ENCODE measurements around the gene ST6GALNAC3. TPM values are rescaled to one million over a fixed set of nuclear protein-coding genes. Genes with fewer than 3 reads are reported as not detected.

The ST6GALNAC3 gene
- total RNA-seq, 1 experiment from 2014 or later = 2.2 TPM

DNA sequence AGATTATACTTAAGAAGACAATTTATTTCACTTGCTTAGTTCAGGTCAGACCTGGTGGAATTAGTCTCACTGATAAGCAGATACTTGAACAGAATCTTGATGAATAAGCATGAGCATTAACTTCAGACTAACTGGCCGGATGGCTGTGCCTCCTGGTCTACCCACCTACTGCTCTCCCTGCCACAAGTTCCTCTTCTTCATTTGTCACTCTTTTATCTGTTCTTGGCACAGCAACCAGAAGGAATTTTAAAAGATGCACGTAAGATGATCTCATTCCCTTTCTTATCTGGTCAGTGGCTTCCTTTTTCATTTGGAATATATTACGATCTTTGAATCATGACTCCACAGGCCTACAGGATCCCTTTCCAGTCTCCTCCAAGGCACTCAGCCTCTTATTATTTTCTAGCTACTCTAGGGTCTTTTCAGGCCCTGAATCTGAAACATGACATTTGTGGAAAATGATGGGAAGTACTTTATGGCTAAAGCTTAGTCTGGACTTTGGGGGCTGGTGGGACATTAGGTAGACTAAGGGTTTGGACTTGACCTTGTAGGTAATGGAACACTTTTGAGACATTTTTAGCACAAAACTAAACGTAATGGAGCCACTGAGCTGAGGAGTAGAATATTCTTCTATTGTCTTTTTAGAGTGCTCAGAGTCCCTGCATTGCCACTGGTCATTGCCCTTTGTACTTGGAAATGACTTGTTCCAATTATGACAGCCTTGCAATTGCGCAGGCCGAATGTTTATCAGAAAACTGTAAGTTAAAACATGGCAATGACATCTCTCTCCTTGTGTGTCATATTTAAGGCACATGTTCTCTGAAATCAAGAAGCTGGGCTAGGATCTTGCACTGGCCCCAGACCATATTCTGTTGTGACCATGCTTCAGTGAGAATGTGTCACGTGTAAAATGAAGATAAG is 16.0 kb downstream of the ST6GALNAC3 start (continued):
- TF ChIP-seq RAD21 (IDR thresholded peaks at IDR 0.05; ENCODE audit: low read depth) (no peak), YY1 (IDR thresholded peaks at IDR 0.05; ENCODE audit: extremely low read depth, insufficient replicate concordance, low read depth, low read length) (no peak), FOSL1 (IDR thresholded peaks at IDR 0.05; ENCODE audit: low read depth) (no peak), ELF1 (IDR thresholded peaks at IDR 0.05; ENCODE audit: borderline replicate concordance, low read depth) (no peak), ZFX (IDR thresholded peaks at IDR 0.05) (no peak)
- TF ChIP-seq, protein P1, sequence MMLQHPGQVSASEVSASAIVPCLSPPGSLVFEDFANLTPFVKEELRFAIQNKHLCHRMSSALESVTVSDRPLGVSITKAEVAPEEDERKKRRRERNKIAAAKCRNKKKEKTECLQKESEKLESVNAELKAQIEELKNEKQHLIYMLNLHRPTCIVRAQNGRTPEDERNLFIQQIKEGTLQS (IDR thresholded peaks at IDR 0.05) = no peak
- TF ChIP-seq, protein P2, sequence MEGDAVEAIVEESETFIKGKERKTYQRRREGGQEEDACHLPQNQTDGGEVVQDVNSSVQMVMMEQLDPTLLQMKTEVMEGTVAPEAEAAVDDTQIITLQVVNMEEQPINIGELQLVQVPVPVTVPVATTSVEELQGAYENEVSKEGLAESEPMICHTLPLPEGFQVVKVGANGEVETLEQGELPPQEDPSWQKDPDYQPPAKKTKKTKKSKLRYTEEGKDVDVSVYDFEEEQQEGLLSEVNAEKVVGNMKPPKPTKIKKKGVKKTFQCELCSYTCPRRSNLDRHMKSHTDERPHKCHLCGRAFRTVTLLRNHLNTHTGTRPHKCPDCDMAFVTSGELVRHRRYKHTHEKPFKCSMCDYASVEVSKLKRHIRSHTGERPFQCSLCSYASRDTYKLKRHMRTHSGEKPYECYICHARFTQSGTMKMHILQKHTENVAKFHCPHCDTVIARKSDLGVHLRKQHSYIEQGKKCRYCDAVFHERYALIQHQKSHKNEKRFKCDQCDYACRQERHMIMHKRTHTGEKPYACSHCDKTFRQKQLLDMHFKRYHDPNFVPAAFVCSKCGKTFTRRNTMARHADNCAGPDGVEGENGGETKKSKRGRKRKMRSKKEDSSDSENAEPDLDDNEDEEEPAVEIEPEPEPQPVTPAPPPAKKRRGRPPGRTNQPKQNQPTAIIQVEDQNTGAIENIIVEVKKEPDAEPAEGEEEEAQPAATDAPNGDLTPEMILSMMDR (IDR thresholded peaks at IDR 0.05 in 2 of 3, conservative IDR thresholded peaks at IDR 0.05 in 1 of 3; ENCODE audit: borderline replicate concordance in 1 of 3, insufficient read depth in 1 of 3, low read depth in 2 of 3, low read length in 2 of 3) = no peak

DNA sequence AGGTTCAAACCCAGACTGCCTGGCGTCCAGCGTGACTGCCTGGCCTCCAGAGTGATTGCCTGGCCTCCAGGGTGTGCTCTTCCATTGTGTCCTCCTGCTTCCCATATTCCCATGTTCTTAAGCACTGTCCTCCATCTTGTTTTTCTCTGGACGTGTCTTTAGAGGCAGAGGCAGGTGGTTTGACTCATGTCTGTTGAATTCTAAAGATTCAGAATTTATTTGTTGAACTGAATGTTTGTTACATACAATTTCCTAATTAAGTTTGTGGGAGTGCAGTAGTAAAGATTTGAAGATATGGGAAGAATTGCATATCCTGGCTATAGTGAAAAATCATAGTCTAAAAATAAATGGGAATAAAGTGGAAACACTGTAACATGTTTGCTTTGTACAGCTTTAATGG is 18.3 kb downstream of the ST6GALNAC3 start:
- no peak overlapping the region for H3K27ac ChIP-seq (ENCODE audit: low read depth, low read length)
- no peaks in the 10 kb centered on the region for H4K20me1 ChIP-seq (ENCODE audit: insufficient read depth)
- no TSS peak for BruUV-seq (replicated peaks)
- no peaks in the 10 kb centered on the region for H3K4me1 ChIP-seq (ENCODE audit: control insufficient read depth in 1 of 2, insufficient read depth in 2 of 2, low read length in 2 of 2)
- RAD21 ChIA-PET (ENCODE audit: low non-redundant PET in 1 of 2, low total read pairs in 2 of 2, uncharacterized antibody in 2 of 2, unreplicated experiment in 2 of 2) = no interaction called here
- no peak overlapping the region for H3K4me2 ChIP-seq (ENCODE audit: low read length)
- H2AFZ ChIP-seq (ENCODE audit: low read depth, low read length, poor library complexity, severe bottlenecking) = no peak overlapping the region
- H3K9me3 ChIP-seq (ENCODE audit: control insufficient read depth in 1 of 2, insufficient read depth in 1 of 2, low read depth in 1 of 2, low read length in 2 of 2) = no peaks in the 10 kb centered on the region
- POLR2A ChIA-PET = no interaction called here
- H3K9me2 ChIP-seq (ENCODE audit: insufficient read depth) = no peaks in the 10 kb centered on the region
- no peaks in the 10 kb centered on the region for H3K27me3 ChIP-seq (ENCODE audit: insufficient read depth, low read length)
- ATAC-seq = no peak
- no peak overlapping the region for H3K9ac ChIP-seq (ENCODE audit: low read length)
- CTCF ChIA-PET = no interaction called here
- intact Hi-C loops (cut with micrococcal nuclease) = no loop called here
- no peaks in the 10 kb centered on the region for H3K36me3 ChIP-seq (ENCODE audit: control insufficient read depth in 1 of 2, insufficient read depth in 2 of 2, low read length in 2 of 2)
- no peak for DNase-seq (ENCODE audit: low read depth, low spot score)
- no peaks in the 10 kb centered on the region for H3K79me2 ChIP-seq (ENCODE audit: insufficient read depth, low read length)
- no peak overlapping the region for H3K4me3 ChIP-seq (replicated peaks in 1 of 2; ENCODE audit: low read depth in 1 of 2, low read length in 2 of 2)
- TF ChIP-seq EZH2phosphoT487 (IDR thresholded peaks at IDR 0.05; ENCODE audit: borderline replicate concordance) = no peak
- no peak for TF ChIP-seq EGR1 (IDR thresholded peaks at IDR 0.05; ENCODE audit: low read depth)
- TF ChIP-seq SIN3A (IDR thresholded peaks at IDR 0.05; ENCODE audit: low read depth) = no peak
- no peak for TF ChIP-seq CBX3 (IDR thresholded peaks at IDR 0.05; ENCODE audit: low read depth)
- no peak for TF ChIP-seq YY1 (IDR thresholded peaks at IDR 0.05; ENCODE audit: extremely low read depth, insufficient replicate concordance, low read depth, low read length)
- TF ChIP-seq, protein P2 (IDR thresholded peaks at IDR 0.05 in 2 of 3, conservative IDR thresholded peaks at IDR 0.05 in 1 of 3; ENCODE audit: borderline replicate concordance in 1 of 3, insufficient read depth in 1 of 3, low read depth in 2 of 3, low read length in 2 of 3) = no peak
- TF ChIP-seq, protein P3, sequence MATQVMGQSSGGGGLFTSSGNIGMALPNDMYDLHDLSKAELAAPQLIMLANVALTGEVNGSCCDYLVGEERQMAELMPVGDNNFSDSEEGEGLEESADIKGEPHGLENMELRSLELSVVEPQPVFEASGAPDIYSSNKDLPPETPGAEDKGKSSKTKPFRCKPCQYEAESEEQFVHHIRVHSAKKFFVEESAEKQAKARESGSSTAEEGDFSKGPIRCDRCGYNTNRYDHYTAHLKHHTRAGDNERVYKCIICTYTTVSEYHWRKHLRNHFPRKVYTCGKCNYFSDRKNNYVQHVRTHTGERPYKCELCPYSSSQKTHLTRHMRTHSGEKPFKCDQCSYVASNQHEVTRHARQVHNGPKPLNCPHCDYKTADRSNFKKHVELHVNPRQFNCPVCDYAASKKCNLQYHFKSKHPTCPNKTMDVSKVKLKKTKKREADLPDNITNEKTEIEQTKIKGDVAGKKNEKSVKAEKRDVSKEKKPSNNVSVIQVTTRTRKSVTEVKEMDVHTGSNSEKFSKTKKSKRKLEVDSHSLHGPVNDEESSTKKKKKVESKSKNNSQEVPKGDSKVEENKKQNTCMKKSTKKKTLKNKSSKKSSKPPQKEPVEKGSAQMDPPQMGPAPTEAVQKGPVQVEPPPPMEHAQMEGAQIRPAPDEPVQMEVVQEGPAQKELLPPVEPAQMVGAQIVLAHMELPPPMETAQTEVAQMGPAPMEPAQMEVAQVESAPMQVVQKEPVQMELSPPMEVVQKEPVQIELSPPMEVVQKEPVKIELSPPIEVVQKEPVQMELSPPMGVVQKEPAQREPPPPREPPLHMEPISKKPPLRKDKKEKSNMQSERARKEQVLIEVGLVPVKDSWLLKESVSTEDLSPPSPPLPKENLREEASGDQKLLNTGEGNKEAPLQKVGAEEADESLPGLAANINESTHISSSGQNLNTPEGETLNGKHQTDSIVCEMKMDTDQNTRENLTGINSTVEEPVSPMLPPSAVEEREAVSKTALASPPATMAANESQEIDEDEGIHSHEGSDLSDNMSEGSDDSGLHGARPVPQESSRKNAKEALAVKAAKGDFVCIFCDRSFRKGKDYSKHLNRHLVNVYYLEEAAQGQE (IDR thresholded peaks at IDR 0.05; ENCODE audit: low read depth) = no peak
- TF ChIP-seq POLR2AphosphoS5 (IDR thresholded peaks at IDR 0.05; ENCODE audit: low read depth, low read length) = no peak
- no peak for TF ChIP-seq ZNF274 (IDR thresholded peaks at IDR 0.05; ENCODE audit: low read depth, low read length)
- no peak for TF ChIP-seq ELF1 (IDR thresholded peaks at IDR 0.05; ENCODE audit: borderline replicate concordance, low read depth)
- TF ChIP-seq JUND (IDR thresholded peaks at IDR 0.05) = no peak
- TF ChIP-seq POLR2A (IDR thresholded peaks at IDR 0.05; ENCODE audit: borderline replicate concordance, extremely low read depth, insufficient read depth, insufficient read length) = no peak

Data from HCT116 (cell line).